Chondrocyte (in vitro differentiated cells): ENCODE data around the gene NPAP1. TPM values are rescaled to one million over a fixed set of nuclear protein-coding genes. Genes with fewer than 3 reads are reported as not detected.

Experiments used
- DNase-seq: peaks from one replicate; pipeline ENCODE4 v3.0.0; 2021; ENCODE audit warnings: mixed read lengths, low spot score
- H3K27ac Mint-ChIP-seq: one replicate; pipeline ENCODE4 v1.8.0; 2021; ENCODE audit warnings: mild to moderate bottlenecking, moderate library complexity, mixed read lengths; ENCODE audit not compliant: unreplicated experiment
- H3K27me3 Mint-ChIP-seq: 2 replicates; pipeline ENCODE4 v1.8.0; 2021; ENCODE audit warnings: low read depth, mixed read lengths
- H3K36me3 Mint-ChIP-seq: 2 replicates; pipeline ENCODE4 v1.8.0; 2021; ENCODE audit warnings: low read depth, mixed read lengths
- H3K4me1 Mint-ChIP-seq: 2 replicates; pipeline ENCODE4 v1.8.0; 2021; ENCODE audit warnings: low read depth, mild to moderate bottlenecking, mixed read lengths
- H3K4me3 Mint-ChIP-seq: one replicate; pipeline ENCODE4 v1.8.0; 2021; ENCODE audit warnings: mild to moderate bottlenecking, moderate library complexity, mixed read lengths; ENCODE audit not compliant: unreplicated experiment
- H3K9me3 Mint-ChIP-seq: 2 replicates; pipeline ENCODE4 v1.8.0; 2021; ENCODE audit warnings: low read depth, mixed read lengths
- CTCF ChIP-seq: fragments of 200-600 bp; sonication (generic); IDR thresholded peaks from 2 replicates; pipeline ENCODE4 v1.5.0; 2021; ENCODE audit warnings: antibody characterized with exemption, mild to moderate bottlenecking, moderate library complexity
- total RNA-seq: library from RNA; stranded (reverse); gene quantifications from 3 replicates; pipeline ENCODE4 v1.2.1, GENCODE V29; 2021

The NPAP1 gene
- total RNA-seq, 1 donor from 2014 or later = not detected

- DNase-seq = no peak
- Mint-ChIP-seq H3K27ac (no peak overlapping the region), H3K4me1 (no peaks in the 10 kb centered on the region)
These were observed 54.2 kb downstream of the NPAP1 start for GRCh38 chr15:24729760-24730159.

More at GRCh38 chr15:24729760-24730159, 54.2 kb downstream of the NPAP1 start:
- Mint-ChIP-seq H3K27me3 (no peaks in the 10 kb centered on the region), H3K36me3 (no peaks in the 10 kb centered on the region), H3K4me3 (no peak overlapping the region), H3K9me3 (peaks cover 41% of the 10 kb centered on the region)
- no peak for TF ChIP-seq CTCF
